G401 (cell line): ENCODE data around the gene PDGFD. TPM values are rescaled to one million over a fixed set of nuclear protein-coding genes. Genes with fewer than 3 reads are reported as not detected.

ENCODE experiments used
- DNase-seq: peaks from one replicate; pipeline ENCODE4 v3.0.0-alpha.2; 2015; ENCODE audit warnings: low spot score
- in situ Hi-C: cut with HindIII; loops from 2 replicates; pipeline ENCODE4 v1.10.0; 2016; ENCODE audit warnings: low sequenced_read_pairs, mixed read lengths
- total RNA-seq: library from RNA; depleted of rRNA; stranded (reverse); fragments of >200 nt; shearing (Covaris generic); gene quantifications from 2 replicates; pipeline ENCODE4 v1.2.3, GENCODE V29; 2014; rRNA removed

The PDGFD gene
- total RNA-seq, 1 experiment from 2014 or later: 8.8 TPM

DNA sequence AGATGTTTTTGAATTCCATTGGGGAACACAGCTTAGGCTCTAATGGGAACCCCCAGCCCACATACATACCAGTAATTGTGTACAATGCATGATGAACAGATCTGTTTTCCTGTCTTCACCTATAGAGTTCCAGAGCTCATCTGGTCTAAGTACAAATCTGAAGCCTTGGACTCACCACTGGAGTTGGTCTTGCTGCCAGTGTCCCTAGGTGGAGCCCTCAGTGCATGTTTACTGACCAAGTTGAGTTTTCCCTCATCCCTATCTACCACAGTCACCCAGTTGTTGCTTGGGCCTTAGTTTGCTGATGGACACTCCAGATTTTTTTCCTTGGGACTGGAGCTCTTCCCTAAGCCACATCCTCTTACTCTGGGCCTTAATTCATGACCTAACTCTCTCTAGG is 286.7 kb downstream of the PDGFD start:
- DNase-seq: no peak
- in situ Hi-C loops: no loop called here

- no peak for DNase-seq
- in situ Hi-C loops: no loop called here
Measured at GRCh38 chr11:103875855-103876510, 288.0 kb downstream of the PDGFD start.

DNA sequence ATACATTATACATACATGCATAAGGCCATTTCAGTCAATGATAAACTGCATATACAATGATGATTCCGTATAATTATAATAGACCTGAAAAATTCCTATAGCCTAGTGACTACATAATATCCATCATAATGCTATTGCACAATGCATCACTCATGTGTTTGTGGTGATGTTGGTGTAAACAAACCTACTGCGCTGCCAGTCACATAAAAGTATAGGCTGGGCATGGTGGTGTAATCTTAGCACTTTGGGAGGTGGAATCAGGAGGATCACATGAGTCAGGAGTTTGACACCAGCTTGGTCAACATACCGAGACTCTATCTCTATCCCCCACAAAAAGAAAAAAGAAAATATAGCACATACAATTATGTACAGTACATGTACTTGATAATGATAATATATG is 291.2 kb downstream of the PDGFD start:
- in situ Hi-C loops: no loop called here
- DNase-seq: no peak

DNA sequence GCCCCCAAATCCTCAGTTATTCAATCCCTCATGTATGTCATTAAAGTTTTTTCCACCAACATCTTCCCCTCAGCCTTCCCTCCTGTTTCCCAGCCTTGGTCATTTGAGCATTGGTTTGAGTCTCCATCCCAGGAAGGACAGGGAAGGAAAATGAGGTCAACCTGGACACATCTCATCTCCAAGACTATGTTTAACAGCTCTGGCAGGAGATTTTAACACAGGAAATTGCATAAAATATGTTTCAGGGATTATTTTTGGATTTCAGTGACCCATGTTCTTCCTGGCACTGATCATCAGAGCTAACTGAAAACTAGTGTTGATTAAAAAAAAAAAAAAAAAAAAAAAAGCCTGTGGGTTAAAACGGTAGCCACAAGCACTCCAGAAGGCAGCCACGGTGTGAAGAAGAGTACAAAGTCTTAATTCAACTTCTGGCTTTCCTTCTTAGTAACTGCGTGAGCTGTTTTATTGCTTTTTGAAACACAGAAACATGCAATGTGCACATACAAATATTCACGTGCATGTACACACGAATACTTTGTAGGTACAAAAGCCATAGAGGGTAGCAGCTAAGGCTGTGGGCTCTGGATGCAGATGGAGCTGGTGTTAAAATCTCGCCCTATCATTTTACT is 291.9 kb downstream of the PDGFD start:
- in situ Hi-C loops: no loop called here

DNA sequence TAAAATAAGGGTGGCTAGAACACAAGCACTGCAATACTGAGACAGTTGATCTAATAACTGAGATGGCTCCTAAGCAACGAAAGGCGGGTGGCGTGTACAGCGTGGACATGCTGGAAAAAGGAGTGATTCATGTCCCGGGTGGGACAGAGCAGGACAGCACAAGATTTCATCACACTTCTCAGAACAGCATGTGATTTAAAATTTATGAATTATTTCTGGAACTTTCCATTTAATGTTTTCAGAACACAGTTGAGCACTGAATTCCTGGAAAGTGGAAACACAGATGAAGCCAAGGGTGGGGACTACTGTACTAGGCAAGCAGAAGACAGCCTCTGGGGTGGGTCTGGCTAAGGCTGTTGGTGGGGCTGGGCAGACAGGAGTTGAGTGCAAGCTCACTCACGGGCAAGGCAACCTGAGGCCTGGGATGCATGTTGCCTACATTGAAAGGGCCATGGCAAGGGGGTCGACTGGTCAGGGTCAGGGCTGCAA is 293.1 kb downstream of the PDGFD start:
- in situ Hi-C loops: no loop called here
- no peak for DNase-seq

More for the DNA sequence above, 291.9 kb downstream of the PDGFD start:
- DNase-seq: peak; percentile 5

GRCh38 chr11:103867481-103867880 is 296.5 kb downstream of the PDGFD start:
- in situ Hi-C loops: no loop called here

DNA sequence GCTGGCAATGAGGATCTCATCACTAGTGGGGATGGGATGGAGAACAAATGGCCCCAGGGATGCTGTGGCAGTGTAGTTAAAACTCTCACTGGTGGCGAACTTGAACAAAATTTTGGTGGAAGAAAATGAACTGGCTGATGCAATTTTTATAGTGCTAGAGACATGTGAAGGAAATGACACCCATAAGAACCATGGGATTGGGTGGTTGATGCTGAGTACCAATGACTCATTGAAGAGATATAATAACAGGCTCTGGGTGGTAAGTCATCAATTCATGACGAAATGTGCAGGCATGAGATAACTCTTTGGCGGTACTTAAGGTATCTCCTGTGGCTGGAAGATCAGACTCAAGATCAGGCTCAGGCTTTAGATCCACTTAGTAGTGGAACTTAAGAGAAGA is 300.4 kb downstream of the PDGFD start:
- in situ Hi-C loops: no loop called here
- DNase-seq: no peak

More at GRCh38 chr11:103867481-103867880, 296.5 kb downstream of the PDGFD start:
- no peak for DNase-seq

GRCh38 chr11:103862802-103863174 is 301.2 kb downstream of the PDGFD start:
- in situ Hi-C loops: no loop called here
- no peak for DNase-seq

GRCh38 chr11:103862094-103862801 is 301.7 kb downstream of the PDGFD start:
- no peak for DNase-seq
- in situ Hi-C loops: no loop called here

Other genes starting within 250 kb of the PDGFD start
- not detected in 2 replicates for gene DDI1, start 127.5 kb downstream of the PDGFD start, total RNA-seq